BJ (cell line): ENCODE results near the gene ARHGAP42. TPM values are rescaled to one million over a fixed set of nuclear protein-coding genes. Genes with fewer than 3 reads are reported as not detected.
A peak's percentile ranks its signal among the peaks of the same experiment; 100 is the strongest.

Experiments
- CTCF ChIA-PET: fragments of 350-600 bp; formaldehyde crosslinking; extraction: SDS; loops from one replicate; lab custom pipeline; 2021; ENCODE audit warnings: antibody characterized with exemption, inconsistent platforms; lab: Yijun Ruan, JAX
- POLR2A ChIA-PET: fragments of 300-600 bp; sonication (Branson Sonifier 250); formaldehyde crosslinking; extraction: SDS; loops from one replicate; lab custom pipeline; 2021; ENCODE audit warnings: antibody characterized with exemption; lab: Charles Lee
- DNase-seq: peaks from one replicate; pipeline ENCODE4 v3.0.0-alpha.2; 2011; ENCODE audit warnings: low read depth
- H3K27me3 ChIP-seq: 2 replicates; pipeline ENCODE4 v1.6.0; 2011; ENCODE audit warnings: low read length; ENCODE audit not compliant: control insufficient read depth, insufficient read depth
- H3K36me3 ChIP-seq: 2 replicates; pipeline ENCODE4 v1.5.1; 2011; ENCODE audit warnings: low read length; ENCODE audit not compliant: control insufficient read depth, insufficient read depth
- H3K4me3 ChIP-seq: 2 replicates; pipeline ENCODE4 v1.5.1; 2011; ENCODE audit warnings: low read depth, mild to moderate bottlenecking, control low read depth, low read length
- CTCF ChIP-seq: IDR thresholded peaks from 2 replicates; pipeline ENCODE4 v1.5.1; 2011; ENCODE audit warnings: low read depth, mild to moderate bottlenecking, control low read depth, inconsistent platforms, low read length, moderate library complexity; ENCODE audit not compliant: insufficient read depth
- polyA plus RNA-seq: library from polyadenylated mRNA; depleted of rRNA; stranded (reverse); fragments of >200 nt; gene quantifications from 2 replicates; pipeline ENCODE4 v1.2.3, GENCODE V29; 2011

The ARHGAP42 gene
- polyA plus RNA-seq, 1 experiment: 0.76 TPM

- Histone ChIP-seq H3K27me3 (no peaks in the 10 kb centered on the region), H3K4me3 (no peak overlapping the region), H3K36me3 (no peaks in the 10 kb centered on the region)
- CTCF ChIA-PET: no interaction called here
- no peak for TF ChIP-seq CTCF
- DNase-seq: no peak
- POLR2A ChIA-PET: no interaction called here
Measured at GRCh38 chr11:100835854-100836253, 148.8 kb downstream of the ARHGAP42 start.

DNA sequence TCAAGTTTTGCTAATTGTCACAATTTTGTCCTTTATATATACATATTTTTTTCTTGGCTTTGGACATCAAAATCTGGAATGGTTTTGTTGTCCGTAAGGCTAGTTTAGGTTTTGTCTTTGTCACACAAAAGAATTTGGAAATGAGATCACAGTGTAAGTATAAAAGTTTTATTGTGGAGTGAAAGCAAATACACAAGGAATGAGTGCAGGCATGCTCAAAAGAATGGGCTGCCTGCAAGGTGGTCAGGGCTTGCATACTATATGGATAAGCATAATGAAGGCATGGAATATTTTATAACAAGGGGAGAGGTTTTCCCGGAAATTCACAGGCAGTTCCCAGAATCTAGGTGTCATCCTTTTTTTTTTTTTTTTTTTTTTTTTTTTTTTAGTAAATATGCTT lies 150.2 kb downstream of the ARHGAP42 start:
- Histone ChIP-seq H3K36me3 (no peaks in the 10 kb centered on the region), H3K27me3 (no peaks in the 10 kb centered on the region), H3K4me3 (no peak overlapping the region)
- ChIA-PET POLR2A (no interaction called here), CTCF (no interaction called here)
- TF ChIP-seq CTCF: no peak
- no peak for DNase-seq

DNA sequence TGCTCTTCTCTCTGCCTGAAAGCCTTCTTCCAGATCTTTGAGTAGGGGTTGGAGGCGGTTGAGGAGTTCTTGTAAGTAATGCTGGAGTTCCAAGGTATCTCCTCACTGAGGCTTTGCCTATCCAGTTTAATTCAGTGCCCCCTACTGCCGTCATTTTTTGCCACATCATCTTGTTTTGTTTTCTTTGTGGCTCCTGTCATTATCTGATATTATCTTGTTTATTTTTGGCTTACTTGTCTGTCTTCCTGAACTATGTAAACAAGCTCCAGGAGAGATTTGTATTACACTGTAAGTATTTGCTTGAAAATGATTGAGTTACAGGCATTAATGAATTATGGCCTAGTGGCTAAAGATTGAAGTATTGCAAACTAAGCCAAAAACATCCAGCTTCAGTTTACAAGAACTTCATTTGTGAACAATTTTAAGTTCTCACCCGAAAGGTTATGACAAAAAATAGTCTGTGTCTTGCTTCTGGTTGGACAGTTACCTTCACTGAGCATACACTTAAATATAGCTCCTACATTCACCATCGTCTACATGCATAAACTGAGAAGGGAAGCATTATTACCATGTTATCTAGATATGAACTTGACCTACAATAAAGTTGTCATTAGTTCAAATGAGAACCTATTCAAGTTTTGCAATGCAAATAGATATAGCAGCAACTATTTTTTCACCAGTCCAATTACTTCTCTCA lies 154.8 kb downstream of the ARHGAP42 start:
- ChIA-PET CTCF (interaction anchor here (0.7 kb wide), 1 partner anchor 9 kb away, joined by 6 read pairs; no protein-coding TSS in a partner anchor), POLR2A (no interaction called here)
- H3K4me3 ChIP-seq: no peak overlapping the region
- H3K27me3 ChIP-seq: no peaks in the 10 kb centered on the region
- no peak for DNase-seq
- H3K36me3 ChIP-seq: no peaks in the 10 kb centered on the region
- TF ChIP-seq CTCF: no peak

DNA sequence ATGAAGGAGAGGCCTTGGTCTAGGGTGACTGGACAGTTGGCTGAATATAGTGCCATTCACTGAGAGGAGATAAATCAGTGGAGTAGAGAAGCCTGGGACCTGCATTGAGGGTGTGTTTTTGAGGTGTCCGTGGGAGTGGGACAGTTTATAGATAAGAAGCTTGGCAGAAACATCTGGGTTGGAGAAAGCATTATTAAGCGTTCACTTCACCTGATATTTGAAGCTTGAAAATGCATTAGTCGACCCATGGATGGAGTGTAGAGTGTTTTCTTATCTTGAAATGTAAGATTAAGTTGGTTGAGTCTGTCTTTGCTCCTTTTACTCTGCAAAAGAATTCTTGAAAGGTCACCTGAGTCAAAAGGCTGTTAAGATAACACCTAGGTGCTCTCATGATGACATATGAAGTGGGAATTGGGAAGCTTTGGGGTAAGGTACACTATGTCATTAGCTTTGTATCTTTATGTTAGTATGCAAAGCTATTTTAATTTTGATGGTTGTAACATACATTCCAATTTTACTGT lies 160.7 kb downstream of the ARHGAP42 start:
- no peak for DNase-seq
- Histone ChIP-seq H3K27me3 (no peaks in the 10 kb centered on the region), H3K4me3 (no peak overlapping the region), H3K36me3 (no peaks in the 10 kb centered on the region)
- ChIA-PET CTCF (no interaction called here), POLR2A (no interaction called here)
- no peak for TF ChIP-seq CTCF

DNA sequence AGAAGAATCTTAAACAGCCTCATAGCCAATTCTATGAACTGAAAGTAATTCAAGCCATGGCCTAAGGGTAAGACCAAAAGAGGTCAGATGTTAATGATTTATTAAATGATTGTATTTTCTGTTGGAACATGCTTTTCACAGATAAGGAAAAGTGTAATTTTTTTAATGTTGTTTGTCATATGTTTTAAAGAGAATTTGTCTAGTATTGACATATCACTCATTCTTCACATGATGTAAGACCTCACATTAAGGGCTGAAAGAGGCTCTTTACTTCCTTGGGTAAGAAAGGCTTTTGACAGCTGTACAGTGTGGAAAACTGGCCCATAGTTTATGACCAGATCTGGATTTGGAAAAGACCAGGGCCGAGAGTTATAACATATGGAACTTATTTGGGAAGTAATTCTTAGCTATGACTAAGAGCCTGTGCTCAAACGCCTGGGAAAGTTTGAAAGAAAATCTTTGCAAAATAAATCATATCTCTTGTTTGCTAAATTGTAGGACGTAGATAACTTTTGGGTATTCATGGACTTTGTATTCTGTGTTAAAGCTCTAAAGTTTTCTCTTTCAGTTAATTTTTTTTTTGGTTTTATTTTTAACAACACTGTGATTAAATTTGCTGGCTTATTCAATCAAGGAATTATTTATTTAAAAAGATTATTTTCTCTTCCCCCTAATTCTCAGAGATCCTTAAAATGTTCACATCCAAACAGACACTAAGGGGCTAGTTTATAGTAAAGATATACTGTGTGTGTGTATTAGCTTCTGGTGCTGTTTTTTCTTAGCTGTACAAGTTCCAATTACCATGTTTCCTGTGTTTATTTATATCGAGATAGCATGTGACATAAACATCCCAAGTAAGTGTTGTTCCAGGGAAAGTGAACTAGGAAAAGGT lies 162.2 kb downstream of the ARHGAP42 start:
- no peak for TF ChIP-seq CTCF
- H3K4me3 ChIP-seq: no peak overlapping the region
- CTCF ChIA-PET: interaction anchor here (0.6 to 1.4 kb wide), 3 partner anchors 9 to 162 kb away, joined by 3 to 6 read pairs (median 3); no protein-coding TSS in a partner anchor
- H3K36me3 ChIP-seq: no peaks in the 10 kb centered on the region
- POLR2A ChIA-PET: interaction anchor here (1.0 kb wide), 1 partner anchor 28 kb away, joined by 3 read pairs; no protein-coding TSS in a partner anchor
- peak; percentile 96 for DNase-seq
- H3K27me3 ChIP-seq: no peaks in the 10 kb centered on the region
